ENCODE data around the gene KRT4.
A peak's percentile ranks its signal among the peaks of the same experiment; 100 is the strongest.

KRT4 gene

GRCh38 chr12:52847335-52848102 lies 33.6 kb upstream of the KRT4 start:
- H3K4me3 ChIP-seq (ENCODE audit: low read length), result no peak overlapping the region
- H3K9me3 ChIP-seq (replicated peaks; ENCODE audit: low read length), result no peaks in the 10 kb centered on the region
- no peak overlapping the region for H3K9ac ChIP-seq (ENCODE audit: low read depth, low read length)
- H3K36me3 ChIP-seq (ENCODE audit: insufficient read depth, low read length), result no peaks in the 10 kb centered on the region
- peaks cover 50% of the 10 kb centered on the region for H3K27me3 ChIP-seq (ENCODE audit: control insufficient read depth, insufficient read depth, low read length)
- H3K4me1 ChIP-seq (ENCODE audit: control insufficient read depth, insufficient read depth, low read length), result no peaks in the 10 kb centered on the region
- no peak overlapping the region for H3K4me2 ChIP-seq (ENCODE audit: low read length)

- no peak overlapping the region for H3K9ac ChIP-seq (ENCODE audit: low read depth, low read length)
- peaks cover 49% of the 10 kb centered on the region for H3K27me3 ChIP-seq (ENCODE audit: control insufficient read depth, insufficient read depth, low read length)
- no peaks in the 10 kb centered on the region for H3K9me3 ChIP-seq (replicated peaks; ENCODE audit: low read length)
- H3K4me3 ChIP-seq (ENCODE audit: low read length), result no peak overlapping the region
- H3K36me3 ChIP-seq (ENCODE audit: insufficient read depth, low read length), result no peaks in the 10 kb centered on the region
- no peak overlapping the region for H3K4me2 ChIP-seq (ENCODE audit: low read length)
- no peaks in the 10 kb centered on the region for H3K4me1 ChIP-seq (ENCODE audit: control insufficient read depth, insufficient read depth, low read length)
Measured at GRCh38 chr12:52846356-52846970, 32.5 kb upstream of the KRT4 start.

- no peaks in the 10 kb centered on the region for H3K36me3 ChIP-seq (ENCODE audit: insufficient read depth, low read length)
Measured at GRCh38 chr12:52845946-52846345, 32.0 kb upstream of the KRT4 start.

GRCh38 chr12:52844386-52844785 lies 30.5 kb upstream of the KRT4 start:
- H3K4me1 ChIP-seq (ENCODE audit: control insufficient read depth, insufficient read depth, low read length), result no peaks in the 10 kb centered on the region
- H3K36me3 ChIP-seq (ENCODE audit: insufficient read depth, low read length), result no peaks in the 10 kb centered on the region
- no peaks in the 10 kb centered on the region for H3K9me3 ChIP-seq (replicated peaks; ENCODE audit: low read length)
- H3K4me3 ChIP-seq (ENCODE audit: low read length), result no peak overlapping the region
- peaks cover 41% of the 10 kb centered on the region for H3K27me3 ChIP-seq (ENCODE audit: control insufficient read depth, insufficient read depth, low read length)
- H3K4me2 ChIP-seq (ENCODE audit: low read length), result no peak overlapping the region
- H3K9ac ChIP-seq (ENCODE audit: low read depth, low read length), result no peak overlapping the region

More at GRCh38 chr12:52845946-52846345, 32.0 kb upstream of the KRT4 start:
- H3K9me3 ChIP-seq (replicated peaks; ENCODE audit: low read length), result no peaks in the 10 kb centered on the region
- H3K4me1 ChIP-seq (ENCODE audit: control insufficient read depth, insufficient read depth, low read length), result no peaks in the 10 kb centered on the region
- no peak overlapping the region for H3K4me3 ChIP-seq (ENCODE audit: low read length)
- peaks cover 45% of the 10 kb centered on the region for H3K27me3 ChIP-seq (ENCODE audit: control insufficient read depth, insufficient read depth, low read length)
- H3K9ac ChIP-seq (ENCODE audit: low read depth, low read length), result no peak overlapping the region
- H3K4me2 ChIP-seq (ENCODE audit: low read length), result no peak overlapping the region

- no peaks in the 10 kb centered on the region for H3K36me3 ChIP-seq (ENCODE audit: insufficient read depth, low read length)
- no peaks in the 10 kb centered on the region for H3K9me3 ChIP-seq (replicated peaks; ENCODE audit: low read length)
- H3K27me3 ChIP-seq (ENCODE audit: control insufficient read depth, insufficient read depth, low read length), result peaks cover 29% of the 10 kb centered on the region
- no peak overlapping the region for H3K4me2 ChIP-seq (ENCODE audit: low read length)
- H3K4me1 ChIP-seq (ENCODE audit: control insufficient read depth, insufficient read depth, low read length), result peaks cover 27% of the 10 kb centered on the region
- no peak overlapping the region for H3K9ac ChIP-seq (ENCODE audit: low read depth, low read length)
- H3K4me3 ChIP-seq (ENCODE audit: low read length), result no peak overlapping the region
Measured at GRCh38 chr12:52839436-52840105, 25.7 kb upstream of the KRT4 start.

- no peak overlapping the region for H3K9ac ChIP-seq (ENCODE audit: low read depth, low read length)
- no peaks in the 10 kb centered on the region for H3K36me3 ChIP-seq (ENCODE audit: insufficient read depth, low read length)
- no peak overlapping the region for H3K4me2 ChIP-seq (ENCODE audit: low read length)
- H3K9me3 ChIP-seq (replicated peaks; ENCODE audit: low read length), result no peaks in the 10 kb centered on the region
- no peak overlapping the region for H3K4me3 ChIP-seq (ENCODE audit: low read length)
- H3K4me1 ChIP-seq (ENCODE audit: control insufficient read depth, insufficient read depth, low read length), result peaks cover 27% of the 10 kb centered on the region
- peaks cover 24% of the 10 kb centered on the region for H3K27me3 ChIP-seq (ENCODE audit: control insufficient read depth, insufficient read depth, low read length)
Measured at GRCh38 chr12:52838609-52839435, 24.9 kb upstream of the KRT4 start.

- Histone ChIP-seq H3K4me1 (ENCODE audit: control insufficient read depth, insufficient read depth, low read length) (peaks cover 27% of the 10 kb centered on the region), H3K9ac (ENCODE audit: low read depth, low read length) (no peak overlapping the region), H3K27me3 (ENCODE audit: control insufficient read depth, insufficient read depth, low read length) (peaks cover 21% of the 10 kb centered on the region), H3K9me3 (replicated peaks; ENCODE audit: low read length) (no peaks in the 10 kb centered on the region), H3K36me3 (ENCODE audit: insufficient read depth, low read length) (no peaks in the 10 kb centered on the region), H3K4me3 (ENCODE audit: low read length) (no peak overlapping the region), H3K4me2 (ENCODE audit: low read length) (no peak overlapping the region)
Measured at GRCh38 chr12:52837781-52838608, 24.1 kb upstream of the KRT4 start.

- Histone ChIP-seq H3K4me1 (ENCODE audit: control insufficient read depth, insufficient read depth, low read length) (peaks cover 27% of the 10 kb centered on the region), H3K27me3 (ENCODE audit: control insufficient read depth, insufficient read depth, low read length) (peaks cover 19% of the 10 kb centered on the region), H3K36me3 (ENCODE audit: insufficient read depth, low read length) (no peaks in the 10 kb centered on the region), H3K4me3 (ENCODE audit: low read length) (no peak overlapping the region), H3K4me2 (ENCODE audit: low read length) (peak overlapping the region; percentile 31), H3K9ac (ENCODE audit: low read depth, low read length) (no peak overlapping the region), H3K9me3 (replicated peaks; ENCODE audit: low read length) (no peaks in the 10 kb centered on the region)
Measured at GRCh38 chr12:52837413-52837741, 23.5 kb upstream of the KRT4 start.

GRCh38 chr12:52836491-52837412 lies 22.8 kb upstream of the KRT4 start:
- peaks cover 16% of the 10 kb centered on the region for H3K27me3 ChIP-seq (ENCODE audit: control insufficient read depth, insufficient read depth, low read length)
- no peaks in the 10 kb centered on the region for H3K36me3 ChIP-seq (ENCODE audit: insufficient read depth, low read length)
- H3K9me3 ChIP-seq (replicated peaks; ENCODE audit: low read length), result no peaks in the 10 kb centered on the region

GRCh38 chr12:52836042-52836466 lies 22.1 kb upstream of the KRT4 start:
- H3K36me3 ChIP-seq (ENCODE audit: insufficient read depth, low read length), result no peaks in the 10 kb centered on the region
- H3K27me3 ChIP-seq (ENCODE audit: control insufficient read depth, insufficient read depth, low read length), result peaks cover 20% of the 10 kb centered on the region
- no peak overlapping the region for H3K9ac ChIP-seq (ENCODE audit: low read depth, low read length)
- no peaks in the 10 kb centered on the region for H3K9me3 ChIP-seq (replicated peaks; ENCODE audit: low read length)
- H3K4me1 ChIP-seq (ENCODE audit: control insufficient read depth, insufficient read depth, low read length), result peaks cover 27% of the 10 kb centered on the region
- peak overlapping the region; percentile 41 for H3K4me2 ChIP-seq (ENCODE audit: low read length)
- no peak overlapping the region for H3K4me3 ChIP-seq (ENCODE audit: low read length)

More at GRCh38 chr12:52836491-52837412, 22.8 kb upstream of the KRT4 start:
- no peak overlapping the region for H3K4me3 ChIP-seq (ENCODE audit: low read length)
- H3K4me2 ChIP-seq (ENCODE audit: low read length), result peak overlapping the region; percentile 41
- no peak overlapping the region for H3K9ac ChIP-seq (ENCODE audit: low read depth, low read length)
- peaks cover 27% of the 10 kb centered on the region for H3K4me1 ChIP-seq (ENCODE audit: control insufficient read depth, insufficient read depth, low read length)
